HEK293T (cell line): ENCODE measurements around the gene NIBAN1.
"Not testable (repeated sequence)": the region's sequence is repeated elsewhere in the genome, so short reads cannot be mapped to it uniquely, and the experiment has no call there.

Experiments used
- BHLHE40 ChIP-seq: fragments of 450-650 bp; IDR thresholded peaks from 2 replicates; pipeline ENCODE4 v1.6.1; 2016; ENCODE audit warnings: mild to moderate bottlenecking, moderate library complexity, borderline replicate concordance
- HDGF ChIP-seq: fragments of 450-650 bp; IDR thresholded peaks from 2 replicates; pipeline ENCODE4 v1.6.1; 2017; ENCODE audit warnings: antibody characterized with exemption, borderline replicate concordance
- L3MBTL2 ChIP-seq: fragments of 450-650 bp; conservative IDR thresholded peaks from 2 replicates; pipeline ENCODE4 v1.6.1; 2016; ENCODE audit warnings: mild to moderate bottlenecking
- SUZ12 ChIP-seq: fragments of 450-650 bp; IDR thresholded peaks from 2 replicates; pipeline ENCODE4 v1.6.1; 2016; ENCODE audit warnings: mild to moderate bottlenecking
- ZNF384 ChIP-seq: fragments of 450-650 bp; IDR thresholded peaks from 2 replicates; pipeline ENCODE4 v1.6.1; 2016

DNA sequence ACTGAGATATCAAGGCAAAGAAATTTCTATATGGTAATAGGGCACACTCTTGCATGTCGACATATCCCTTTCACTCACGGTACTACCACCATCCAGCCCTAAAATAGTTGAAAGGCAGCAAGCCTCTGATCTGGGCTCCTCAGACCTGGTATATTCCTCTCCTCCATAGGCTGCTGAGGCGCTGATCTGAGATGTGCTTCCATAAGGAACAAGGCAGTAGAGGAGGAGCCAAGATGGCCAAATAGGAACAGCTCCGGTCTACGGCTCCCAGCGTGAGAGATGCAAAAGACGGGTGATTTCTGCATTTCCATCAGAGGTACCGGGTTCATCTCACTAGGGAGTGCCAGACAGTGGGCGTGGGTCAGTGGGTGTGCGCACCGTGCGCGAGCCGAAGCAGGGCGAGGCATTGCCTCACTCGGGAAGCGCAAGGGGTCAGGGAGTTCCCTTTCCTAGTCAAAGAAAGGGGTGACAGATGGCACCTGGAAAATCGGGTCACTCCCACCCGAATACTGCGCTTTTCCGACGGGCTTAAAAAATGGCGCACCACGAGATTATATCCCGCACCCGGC lies 27.1 kb upstream of the NIBAN1 start:
- TF ChIP-seq SUZ12, BHLHE40, ZNF384, L3MBTL2, HDGF: not testable (repeated sequence)
